ENCODE measurements around the gene AP1S3.

AP1S3 gene

GRCh38 chr2:223863491-223863890 is 26.1 kb upstream of the AP1S3 start:
- no peak for TF ChIP-seq CTCF (conservative IDR thresholded peaks at IDR 0.05; ENCODE audit: low read depth, low read length)
- DNase-seq (ENCODE audit: low read depth) = no peak
- H3K4me3 ChIP-seq (ENCODE audit: low read depth, low read length) = no peak overlapping the region

- peak; percentile 88 for DNase-seq (ENCODE audit: low read depth)
- TF ChIP-seq CTCF (conservative IDR thresholded peaks at IDR 0.05; ENCODE audit: low read depth, low read length) = peak; percentile 28
These were observed 23.7 kb upstream of the AP1S3 start for GRCh38 chr2:223860809-223861738.

GRCh38 chr2:223859070-223859469 is 21.7 kb upstream of the AP1S3 start:
- no peak for TF ChIP-seq CTCF (conservative IDR thresholded peaks at IDR 0.05; ENCODE audit: low read depth, low read length)
- DNase-seq (ENCODE audit: low read depth) = no peak
- H3K4me3 ChIP-seq (ENCODE audit: low read depth, low read length) = no peak overlapping the region

More at GRCh38 chr2:223860809-223861738, 23.7 kb upstream of the AP1S3 start:
- H3K4me3 ChIP-seq (ENCODE audit: low read depth, low read length) = no peak overlapping the region

GRCh38 chr2:223856584-223856983 is 19.2 kb upstream of the AP1S3 start:
- no peak overlapping the region for H3K4me3 ChIP-seq (ENCODE audit: low read depth, low read length)
- TF ChIP-seq CTCF (conservative IDR thresholded peaks at IDR 0.05; ENCODE audit: low read depth, low read length) = no peak
- no peak for DNase-seq (ENCODE audit: low read depth)

GRCh38 chr2:223856021-223856420 is 18.6 kb upstream of the AP1S3 start:
- peak; percentile 21 for DNase-seq (ENCODE audit: low read depth)
- TF ChIP-seq CTCF (conservative IDR thresholded peaks at IDR 0.05; ENCODE audit: low read depth, low read length) = no peak
- no peak overlapping the region for H3K4me3 ChIP-seq (ENCODE audit: low read depth, low read length)

- no peak overlapping the region for H3K4me3 ChIP-seq (ENCODE audit: low read depth, low read length)
- peak; percentile 89 for DNase-seq (ENCODE audit: low read depth)
- no peak for TF ChIP-seq CTCF (conservative IDR thresholded peaks at IDR 0.05; ENCODE audit: low read depth, low read length)
These were observed 18.0 kb upstream of the AP1S3 start for GRCh38 chr2:223855426-223855825.

- no peak for TF ChIP-seq CTCF (conservative IDR thresholded peaks at IDR 0.05; ENCODE audit: low read depth, low read length)
- H3K4me3 ChIP-seq (ENCODE audit: low read depth, low read length) = no peak overlapping the region
- peak; percentile 8 for DNase-seq (ENCODE audit: low read depth)
These were observed 17.4 kb upstream of the AP1S3 start for GRCh38 chr2:223854741-223855140.
